ENCODE results near the gene SCN9A. TPM values are rescaled to one million over a fixed set of nuclear protein-coding genes. Genes with fewer than 3 reads are reported as not detected.

Gene SCN9A
- total and polyA plus RNA-seq, 2 donors (not counting 1 experiment from before 2014, with no cell fraction given): 64.2 to 105 TPM

DNA sequence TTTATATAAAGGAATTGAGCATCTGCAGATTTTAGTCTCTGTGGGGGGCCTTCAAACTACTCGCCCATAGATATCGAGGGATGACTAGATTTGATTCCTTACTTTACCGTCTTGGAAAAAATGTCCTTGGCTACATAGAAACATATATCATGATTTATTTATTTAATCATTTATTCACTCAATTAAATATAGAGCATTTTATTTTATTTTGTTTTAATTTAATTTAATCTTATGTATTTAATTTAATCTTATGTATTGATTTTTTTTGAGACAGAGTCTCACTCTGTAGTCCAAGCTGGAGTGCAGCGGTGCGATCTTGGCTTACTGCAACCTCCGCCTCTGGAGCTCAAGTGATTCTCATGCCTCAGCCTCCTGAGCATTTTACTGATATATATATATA is 105.4 kb downstream of the SCN9A start:
- no peak for DNase-seq (ENCODE audit: low read depth in 2 of 2)
- no peaks in the 10 kb centered on the region for H3K79me2 ChIP-seq (ENCODE audit: control insufficient read depth, insufficient read depth, low read length)
- no peaks in the 10 kb centered on the region for H3K9me3 ChIP-seq (ENCODE audit: control insufficient read depth, insufficient read depth, low read depth, low read length)
- H3K4me1 ChIP-seq (ENCODE audit: control insufficient read depth, extremely low read depth, insufficient read depth, low read length): no peaks in the 10 kb centered on the region
- no peaks in the 10 kb centered on the region for H4K20me1 ChIP-seq (ENCODE audit: control insufficient read depth, extremely low read depth, insufficient read depth, low read length)
- no peak overlapping the region for H3K4me2 ChIP-seq (ENCODE audit: extremely low read depth, insufficient read depth, low read length)
- no peak overlapping the region for H3K27ac ChIP-seq (ENCODE audit: insufficient read depth, low read length)
- no peaks in the 10 kb centered on the region for H3K27me3 ChIP-seq (ENCODE audit: control insufficient read depth, insufficient read depth, low read length)
- no peaks in the 10 kb centered on the region for H3K36me3 ChIP-seq (ENCODE audit: control insufficient read depth, insufficient read depth, low read length)
- TF ChIP-seq CTCF (conservative IDR thresholded peaks at IDR 0.05 in 1 of 2, IDR thresholded peaks at IDR 0.05 in 1 of 2; ENCODE audit: low read depth in 1 of 2, low read length in 2 of 2): no peak
- H3K9ac ChIP-seq (ENCODE audit: insufficient read depth, low read length): no peak overlapping the region
- H2AFZ ChIP-seq (ENCODE audit: low read length): no peak overlapping the region
- H3K4me3 ChIP-seq (replicated peaks in 1 of 4; ENCODE audit: control extremely low read depth in 1 of 4, insufficient read depth in 1 of 4, low read depth in 3 of 4, low read length in 4 of 4): no peak overlapping the region

GRCh38 chr2:166269322-166269721 is 106.4 kb downstream of the SCN9A start:
- Histone ChIP-seq H3K9me3 (ENCODE audit: control insufficient read depth, insufficient read depth, low read depth, low read length) (no peaks in the 10 kb centered on the region), H3K4me3 (replicated peaks in 1 of 4; ENCODE audit: control extremely low read depth in 1 of 4, insufficient read depth in 1 of 4, low read depth in 3 of 4, low read length in 4 of 4) (no peak overlapping the region), H3K4me1 (ENCODE audit: control insufficient read depth, extremely low read depth, insufficient read depth, low read length) (no peaks in the 10 kb centered on the region), H3K9ac (ENCODE audit: insufficient read depth, low read length) (no peak overlapping the region), H3K79me2 (ENCODE audit: control insufficient read depth, insufficient read depth, low read length) (no peaks in the 10 kb centered on the region), H3K27me3 (ENCODE audit: control insufficient read depth, insufficient read depth, low read length) (no peaks in the 10 kb centered on the region), H4K20me1 (ENCODE audit: control insufficient read depth, extremely low read depth, insufficient read depth, low read length) (no peaks in the 10 kb centered on the region), H3K4me2 (ENCODE audit: extremely low read depth, insufficient read depth, low read length) (no peak overlapping the region), H2AFZ (ENCODE audit: low read length) (no peak overlapping the region), H3K36me3 (ENCODE audit: control insufficient read depth, insufficient read depth, low read length) (no peaks in the 10 kb centered on the region), H3K27ac (ENCODE audit: insufficient read depth, low read length) (no peak overlapping the region)
- TF ChIP-seq EZH2 (IDR thresholded peaks at IDR 0.05; ENCODE audit: low read length, missing control alignments) (no peak), CTCF (conservative IDR thresholded peaks at IDR 0.05 in 1 of 2, IDR thresholded peaks at IDR 0.05 in 1 of 2; ENCODE audit: low read depth in 1 of 2, low read length in 2 of 2) (no peak)
- no peak for DNase-seq (ENCODE audit: low read depth in 2 of 2)

DNA sequence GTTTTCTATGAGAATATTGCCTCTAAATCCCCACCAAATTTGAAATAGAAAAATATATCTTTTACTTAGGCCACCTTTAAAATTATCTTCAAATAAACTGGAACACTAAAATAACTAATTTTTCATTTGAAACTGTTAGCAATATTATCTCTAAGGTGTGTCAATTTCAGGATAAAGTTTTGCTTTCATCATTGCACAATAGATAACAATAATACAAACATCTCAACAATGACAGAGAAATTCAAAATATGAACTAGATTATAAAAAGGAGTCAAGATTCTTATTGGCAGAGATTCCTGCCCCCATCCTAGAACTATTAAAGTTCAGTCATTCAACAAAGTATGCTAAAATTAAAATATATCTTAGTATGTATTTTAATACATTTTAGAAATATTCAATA is 117.9 kb downstream of the SCN9A start:
- no peaks in the 10 kb centered on the region for H3K79me2 ChIP-seq (ENCODE audit: control insufficient read depth, insufficient read depth, low read length)
- H3K9me3 ChIP-seq (ENCODE audit: control insufficient read depth, insufficient read depth, low read depth, low read length): no peaks in the 10 kb centered on the region
- H4K20me1 ChIP-seq (ENCODE audit: control insufficient read depth, extremely low read depth, insufficient read depth, low read length): no peaks in the 10 kb centered on the region
- H3K4me2 ChIP-seq (ENCODE audit: extremely low read depth, insufficient read depth, low read length): no peak overlapping the region
- no peak overlapping the region for H3K9ac ChIP-seq (ENCODE audit: insufficient read depth, low read length)
- no peak overlapping the region for H3K4me3 ChIP-seq (replicated peaks in 1 of 4; ENCODE audit: control extremely low read depth in 1 of 4, insufficient read depth in 1 of 4, low read depth in 3 of 4, low read length in 4 of 4)
- no peaks in the 10 kb centered on the region for H3K36me3 ChIP-seq (ENCODE audit: control insufficient read depth, insufficient read depth, low read length)
- no peak for TF ChIP-seq CTCF (conservative IDR thresholded peaks at IDR 0.05 in 1 of 2, IDR thresholded peaks at IDR 0.05 in 1 of 2; ENCODE audit: low read depth in 1 of 2, low read length in 2 of 2)
- no peak overlapping the region for H3K27ac ChIP-seq (ENCODE audit: insufficient read depth, low read length)
- no peak overlapping the region for H2AFZ ChIP-seq (ENCODE audit: low read length)
- no peak for DNase-seq (ENCODE audit: low read depth in 2 of 2)
- H3K4me1 ChIP-seq (ENCODE audit: control insufficient read depth, extremely low read depth, insufficient read depth, low read length): no peaks in the 10 kb centered on the region
- H3K27me3 ChIP-seq (ENCODE audit: control insufficient read depth, insufficient read depth, low read length): no peaks in the 10 kb centered on the region

All from fibroblast of lung (primary cell).